Tongue (tissue), 2 donors: ENCODE data around the gene MMS22L. TPM values are rescaled to one million over a fixed set of nuclear protein-coding genes. Genes with fewer than 3 reads are reported as not detected.

ENCODE experiments used
- DNase-seq: peaks from one replicate; pipeline ENCODE4 v3.0.0-alpha.2; 2015
- total RNA-seq: library from RNA; depleted of rRNA; stranded (reverse); fragments of >200 nt; gene quantifications from one replicate; pipeline ENCODE4 v1.2.3, GENCODE V29; 2014

MMS22L gene
- total RNA-seq: 14.3 TPM

GRCh38 chr6:97282726-97283617, at the start of gene MMS22L:
TSS of gene MMS22L (minus strand) at chr6:97283216. CDS start at chr6:97282477, 739 bp downstream.
- peak; percentile 99 for DNase-seq

GRCh38 chr6:97322811-97323210, 39.8 kb upstream of the MMS22L start:
- DNase-seq: no peak

- DNase-seq: no peak
Observed at GRCh38 chr6:97322226-97322625, 39.2 kb upstream of the MMS22L start.

GRCh38 chr6:97316978-97317377, 34.0 kb upstream of the MMS22L start:
- DNase-seq: no peak

- DNase-seq: no peak
Observed at GRCh38 chr6:97312241-97312640, 29.2 kb upstream of the MMS22L start.

- DNase-seq: peak; percentile 3
Observed at GRCh38 chr6:97306544-97307320, 23.7 kb upstream of the MMS22L start.

- no peak for DNase-seq
Observed at GRCh38 chr6:97305414-97306066, 22.5 kb upstream of the MMS22L start.

GRCh38 chr6:97304701-97305100, 21.7 kb upstream of the MMS22L start:
- no peak for DNase-seq

- DNase-seq: peak; percentile 8
Observed at GRCh38 chr6:97294451-97294850, 11.4 kb upstream of the MMS22L start.

- no peak for DNase-seq
Observed at GRCh38 chr6:97293198-97293696, 10.2 kb upstream of the MMS22L start.

- no peak for DNase-seq
Observed at GRCh38 chr6:97292671-97293070, 9.7 kb upstream of the MMS22L start.

GRCh38 chr6:97291896-97292295, 8.9 kb upstream of the MMS22L start:
- no peak for DNase-seq

GRCh38 chr6:97289332-97289731, 6.3 kb upstream of the MMS22L start:
- no peak for DNase-seq

- no peak for DNase-seq
Observed at GRCh38 chr6:97288188-97288587, 5.2 kb upstream of the MMS22L start.

GRCh38 chr6:97282238-97282725, 734 bp downstream of the MMS22L start:
- no peak for DNase-seq

- DNase-seq: no peak
Observed at GRCh38 chr6:97280766-97281165, 2.2 kb downstream of the MMS22L start.

- no peak for DNase-seq
Observed at GRCh38 chr6:97275804-97276203, 7.2 kb downstream of the MMS22L start.

- DNase-seq: no peak
Observed at GRCh38 chr6:97269821-97270220, 13.2 kb downstream of the MMS22L start.

- no peak for DNase-seq
Observed at GRCh38 chr6:97262676-97263075, 20.3 kb downstream of the MMS22L start.

- DNase-seq: no peak
Observed at GRCh38 chr6:97246842-97247241, 36.2 kb downstream of the MMS22L start.

- no peak for DNase-seq
Observed at GRCh38 chr6:97240222-97240621, 42.8 kb downstream of the MMS22L start.

- no peak for DNase-seq
Observed at GRCh38 chr6:97231911-97232310, 51.1 kb downstream of the MMS22L start.
